ENCODE data around the gene PRKAG2. TPM values are rescaled to one million over a fixed set of nuclear protein-coding genes. Genes with fewer than 3 reads are reported as not detected.

The PRKAG2 gene
- total and polyA plus RNA-seq, 10 donors = 15.8 to 50.9 (median 32.8) TPM

- Histone ChIP-seq H3K9me3 (no peaks in the 10 kb centered on the region), H3K27ac (no peak overlapping the region), H3K36me3 (peaks cover 0 to 34% (median 0%) of the 10 kb centered on the region in 6 donors), H3K27me3 (replicated peaks in 1 of 7) (no peaks in the 10 kb centered on the region), H3K4me1 (peaks cover 0 to 17% (median 12%) of the 10 kb centered on the region in 6 donors), H3K4me3 (no peak overlapping the region)
- peak; percentile 71 for DNase-seq
- WGBS, 5 donors = 77 to 88% (median 80%) methylated on average over 5 to 7 of the region's 7 CpGs
- TF ChIP-seq POLR2A (IDR thresholded peaks at IDR 0.05) = no peak
- no peak for TF ChIP-seq POLR2AphosphoS5 (IDR thresholded peaks at IDR 0.05)
- no peak for TF ChIP-seq CTCF (IDR thresholded peaks at IDR 0.05 in 8 of 11, conservative IDR thresholded peaks at IDR 0.05 in 3 of 11)
- intact Hi-C loops (cut with DNase I; ENCODE audit: low total_unique reads) = no loop called here
These were observed 91.3 kb downstream of the PRKAG2 start for GRCh38 chr7:151785681-151785965.

GRCh38 chr7:151784853-151785680 is 91.8 kb downstream of the PRKAG2 start:
- H3K4me1 ChIP-seq = peaks cover 0 to 17% (median 12%) of the 10 kb centered on the region in 6 donors
- H3K36me3 ChIP-seq = peaks cover 0 to 39% (median 0%) of the 10 kb centered on the region in 6 donors
- H3K4me3 ChIP-seq = no peak overlapping the region
- TF ChIP-seq POLR2AphosphoS5 (IDR thresholded peaks at IDR 0.05) (no peak), POLR2A (IDR thresholded peaks at IDR 0.05) (no peak), CTCF (IDR thresholded peaks at IDR 0.05 in 8 of 11, conservative IDR thresholded peaks at IDR 0.05 in 3 of 11) (no peak)
- DNase-seq = peak; percentile 62
- 85 to 97% (median 88%) methylated on average over 14 to 21 of the region's 21 CpGs for WGBS, 5 donors
- H3K9me3 ChIP-seq = no peaks in the 10 kb centered on the region
- intact Hi-C loops (cut with DNase I; ENCODE audit: low total_unique reads) = loop anchor here (5.0 kb wide), 1 partner anchor 147 kb away; no protein-coding TSS in a partner anchor
- H3K27ac ChIP-seq = no peak overlapping the region
- H3K27me3 ChIP-seq (replicated peaks in 1 of 7) = no peaks in the 10 kb centered on the region

- peak; percentile 67 for DNase-seq
- Histone ChIP-seq H3K27me3 (replicated peaks in 1 of 7) (no peaks in the 10 kb centered on the region), H3K27ac (no peak overlapping the region), H3K9me3 (no peaks in the 10 kb centered on the region), H3K36me3 (peaks cover 0 to 49% (median 0%) of the 10 kb centered on the region in 6 donors), H3K4me3 (no peak overlapping the region), H3K4me1 (peaks cover 0 to 17% (median 12%) of the 10 kb centered on the region in 6 donors)
- intact Hi-C loops (cut with DNase I; ENCODE audit: low total_unique reads) = loop anchor here (5.0 kb wide), 1 partner anchor 148 kb away; no protein-coding TSS in a partner anchor
- TF ChIP-seq POLR2A (IDR thresholded peaks at IDR 0.05) (no peak), POLR2AphosphoS5 (IDR thresholded peaks at IDR 0.05) (no peak), CTCF (IDR thresholded peaks at IDR 0.05 in 8 of 11, conservative IDR thresholded peaks at IDR 0.05 in 3 of 11) (no peak)
- WGBS, 5 donors = 92 to 99% (median 95%) methylated on average over 18 of the region's 18 CpGs
These were observed 92.8 kb downstream of the PRKAG2 start for GRCh38 chr7:151783958-151784575.
